HG03342 (cell line): ENCODE data around the gene GDPD5.

ENCODE experiments used
- ATAC-seq: cut with Tn5 transposase; IDR thresholded peaks from one replicate; pipeline ENCODE4 v1.9.1; 2021; ENCODE audit warnings: mild to moderate bottlenecking, moderate library complexity; ENCODE audit not compliant: unreplicated experiment

GDPD5 gene

DNA sequence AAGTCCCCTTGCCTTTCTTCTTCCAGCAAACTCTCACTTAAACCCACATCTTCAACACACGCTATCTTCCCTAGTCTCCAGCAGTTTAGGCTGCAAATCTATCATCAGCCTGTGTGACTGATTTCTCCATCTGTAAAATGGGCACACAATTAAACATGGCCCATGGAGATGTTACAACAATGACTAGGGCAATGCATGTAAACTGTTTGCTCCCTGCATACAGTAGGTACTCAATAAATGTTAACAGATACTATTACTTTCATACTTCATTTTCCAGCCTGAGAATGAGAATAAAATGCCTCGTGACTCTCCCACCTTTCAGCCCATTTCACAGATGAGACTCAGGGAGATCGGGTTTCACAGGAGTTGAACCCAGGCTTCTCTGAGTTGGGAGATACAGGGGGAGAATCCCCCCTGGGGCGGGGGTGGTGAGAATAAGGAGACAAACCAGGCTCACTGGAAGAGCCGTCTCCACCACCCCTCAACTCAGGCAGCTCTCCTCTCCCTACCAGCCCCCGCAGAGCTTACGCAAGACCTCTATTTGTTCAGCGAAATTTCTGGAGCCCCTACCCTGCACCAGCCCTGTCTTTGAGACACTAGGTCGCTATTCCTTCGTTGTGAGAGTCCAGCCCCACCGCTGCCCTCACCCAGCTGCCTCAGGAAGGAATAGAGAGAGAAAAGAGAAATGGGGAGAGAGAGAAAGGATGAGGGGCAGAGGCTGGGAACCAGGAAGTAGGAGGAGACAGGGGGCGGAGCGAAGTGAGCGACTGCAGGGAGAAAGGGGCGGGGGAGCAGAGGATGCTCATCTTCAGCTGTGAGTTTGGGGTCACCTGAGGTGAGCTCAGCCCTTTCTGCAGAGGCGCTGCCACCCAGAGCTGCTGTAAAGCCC, 50.6 kb downstream of the GDPD5 start:
- no peak for ATAC-seq

DNA sequence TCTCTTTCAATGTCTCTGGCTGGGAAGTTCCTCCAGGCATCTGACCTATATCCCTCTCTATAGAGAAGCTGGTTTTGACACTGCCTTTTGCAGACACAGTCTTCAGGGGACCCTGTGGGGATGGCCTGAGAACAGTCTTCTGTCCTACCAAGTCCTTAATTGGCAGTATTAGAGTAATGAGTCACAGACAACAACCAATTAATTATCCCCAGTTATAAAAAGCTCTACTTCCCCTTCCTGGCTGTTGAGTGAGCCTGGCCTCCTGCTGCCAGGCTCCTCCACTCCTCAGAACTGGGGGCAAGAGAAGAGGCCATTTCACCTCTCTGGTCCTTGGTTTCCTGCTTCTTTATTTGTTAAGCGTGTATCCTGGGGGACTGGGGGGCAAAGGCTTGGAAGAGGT, 51.5 kb downstream of the GDPD5 start:
- no peak for ATAC-seq

DNA sequence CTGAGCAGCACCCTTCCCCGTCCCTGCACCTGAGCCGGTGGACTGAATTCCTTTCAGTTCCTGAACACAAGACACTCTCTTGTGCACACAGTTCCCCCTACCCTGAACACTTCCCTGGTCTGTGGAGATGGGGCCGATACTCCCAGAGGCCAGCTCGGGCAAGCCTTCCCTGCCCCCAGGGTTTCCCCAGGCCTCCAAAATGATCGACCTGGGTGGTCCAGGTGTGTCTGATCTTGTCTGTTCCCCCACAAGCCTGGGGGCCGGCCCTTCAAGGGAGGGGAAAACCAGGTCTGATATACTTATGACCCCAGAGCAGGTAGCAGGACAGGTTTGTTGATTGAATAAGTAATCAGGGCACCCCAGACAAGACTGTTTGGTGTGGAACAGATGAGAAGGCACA, 52.1 kb downstream of the GDPD5 start:
- no peak for ATAC-seq

DNA sequence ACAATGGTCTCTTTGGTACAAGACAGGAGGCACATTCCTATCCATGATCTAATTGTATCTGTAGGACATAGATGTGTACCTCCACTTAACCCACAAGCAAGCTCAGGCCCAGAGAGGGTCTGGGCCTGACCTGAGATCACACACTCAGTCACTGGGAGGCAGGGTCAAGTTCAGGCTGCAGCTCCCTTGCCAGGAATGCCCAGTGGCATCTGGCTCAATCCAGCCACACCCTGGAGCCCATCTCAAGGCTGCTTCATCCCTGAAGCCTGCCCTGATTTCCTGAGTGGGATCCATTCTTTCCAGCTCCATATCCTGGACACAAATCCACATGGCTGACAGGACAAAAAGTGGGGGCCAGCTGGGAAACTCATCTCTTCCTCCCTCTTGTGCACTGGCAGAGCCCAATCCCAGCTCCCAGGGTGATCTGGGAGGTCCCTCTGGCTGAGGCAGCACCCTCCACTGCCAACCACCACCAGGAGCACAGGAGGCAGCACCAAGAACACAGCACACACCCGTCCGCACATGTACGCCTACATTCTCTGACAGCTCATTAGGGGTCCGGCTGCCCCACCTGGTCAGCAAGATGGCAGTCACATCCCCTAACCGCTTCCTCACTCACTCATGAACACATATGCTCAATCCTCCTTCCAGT, 53.5 kb downstream of the GDPD5 start:
- no peak for ATAC-seq

DNA sequence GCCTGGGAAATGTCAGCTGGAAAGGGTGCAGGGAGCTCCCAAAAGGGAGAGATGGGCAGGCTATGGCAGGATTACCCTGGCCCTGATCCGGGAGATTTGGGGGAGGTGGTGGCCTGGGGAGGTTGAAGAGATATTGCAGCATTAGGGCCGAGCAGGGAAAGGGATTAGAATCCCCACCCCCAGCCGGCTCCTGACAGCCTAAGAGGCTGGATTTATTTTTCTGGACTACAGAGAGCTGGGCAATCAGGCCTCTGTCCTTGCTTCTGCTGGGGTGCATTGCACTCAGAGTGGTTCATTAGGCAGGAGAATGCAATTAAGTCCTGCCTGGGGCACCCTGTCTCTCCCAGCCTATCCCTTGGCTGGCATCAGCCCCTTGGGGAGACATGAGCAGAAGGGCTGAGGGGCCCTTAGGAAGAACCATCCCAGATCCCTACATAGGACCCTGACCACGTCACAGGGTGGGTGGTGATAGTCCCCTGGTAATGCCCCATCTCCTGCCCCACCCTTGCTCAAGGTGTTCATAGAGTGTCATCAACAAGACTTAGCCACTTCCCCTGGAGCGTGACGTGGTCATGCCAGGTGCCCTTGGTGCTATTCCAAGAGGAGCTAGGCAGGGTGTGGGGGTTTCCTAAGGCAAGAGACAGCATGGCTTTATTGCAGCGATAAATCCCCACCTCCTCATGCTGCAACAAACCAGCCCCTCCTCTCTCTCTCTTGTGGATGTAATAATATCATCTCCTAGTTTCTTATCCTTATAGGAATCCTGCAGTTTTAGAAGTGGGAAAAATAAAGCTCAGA, 54.4 kb downstream of the GDPD5 start:
- no peak for ATAC-seq

DNA sequence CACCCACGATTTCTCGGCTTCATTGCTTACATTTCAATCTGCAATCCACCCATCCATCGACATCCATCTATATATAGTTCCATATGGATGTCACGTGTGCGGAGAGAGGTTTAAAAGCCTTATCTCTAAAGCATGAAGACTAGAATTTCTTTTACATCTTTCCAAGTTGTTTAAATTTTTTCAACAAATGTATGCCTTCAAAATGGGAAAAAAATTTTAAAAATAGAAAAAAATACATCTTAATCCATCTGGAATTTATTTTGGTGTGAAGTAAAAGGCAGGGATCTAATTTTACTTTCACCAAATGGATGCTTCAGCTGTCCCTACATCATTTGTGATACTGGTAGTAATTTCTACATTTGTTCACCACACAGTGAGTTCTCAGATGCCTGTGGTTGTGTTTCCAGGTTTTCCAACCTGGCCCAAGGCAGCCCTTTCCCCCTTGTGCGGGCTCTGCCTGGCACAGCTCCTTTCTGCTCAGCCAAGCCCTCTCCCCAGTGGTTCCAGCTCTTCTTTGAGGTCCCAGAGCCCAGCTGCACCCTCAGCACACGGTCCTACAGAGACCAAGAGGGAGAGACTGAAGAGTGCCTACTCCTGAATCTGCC, 55.2 kb downstream of the GDPD5 start:
- no peak for ATAC-seq

DNA sequence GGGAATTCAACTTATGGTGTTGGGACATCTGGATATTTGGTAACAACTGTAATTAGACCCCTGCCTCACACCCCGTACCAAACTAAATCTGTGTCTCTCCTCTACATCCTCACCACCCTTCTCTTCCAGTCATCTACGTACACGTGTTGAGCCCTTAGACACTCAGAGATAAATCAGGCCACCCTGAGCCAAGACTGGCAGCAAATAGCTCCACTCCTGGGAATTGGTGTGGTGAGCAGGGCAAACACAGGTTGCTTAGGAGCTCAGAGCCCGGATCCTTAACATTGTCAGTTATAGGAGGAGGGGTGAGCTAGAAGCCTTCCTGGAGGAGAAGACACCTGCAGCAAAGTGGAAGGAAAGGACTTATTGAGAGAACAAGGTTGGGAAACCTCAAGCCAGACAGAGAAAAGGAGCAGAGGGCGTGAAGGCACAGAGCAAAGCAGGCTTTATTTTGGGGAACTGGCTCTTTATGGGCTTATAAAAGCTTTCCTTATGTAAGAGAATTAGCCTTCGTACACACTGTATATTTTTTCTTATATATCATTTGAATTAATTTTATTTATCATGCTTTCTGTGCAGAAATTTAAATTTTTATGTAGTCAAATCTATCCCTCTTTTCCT, 55.8 kb downstream of the GDPD5 start:
- ATAC-seq, result no peak

DNA sequence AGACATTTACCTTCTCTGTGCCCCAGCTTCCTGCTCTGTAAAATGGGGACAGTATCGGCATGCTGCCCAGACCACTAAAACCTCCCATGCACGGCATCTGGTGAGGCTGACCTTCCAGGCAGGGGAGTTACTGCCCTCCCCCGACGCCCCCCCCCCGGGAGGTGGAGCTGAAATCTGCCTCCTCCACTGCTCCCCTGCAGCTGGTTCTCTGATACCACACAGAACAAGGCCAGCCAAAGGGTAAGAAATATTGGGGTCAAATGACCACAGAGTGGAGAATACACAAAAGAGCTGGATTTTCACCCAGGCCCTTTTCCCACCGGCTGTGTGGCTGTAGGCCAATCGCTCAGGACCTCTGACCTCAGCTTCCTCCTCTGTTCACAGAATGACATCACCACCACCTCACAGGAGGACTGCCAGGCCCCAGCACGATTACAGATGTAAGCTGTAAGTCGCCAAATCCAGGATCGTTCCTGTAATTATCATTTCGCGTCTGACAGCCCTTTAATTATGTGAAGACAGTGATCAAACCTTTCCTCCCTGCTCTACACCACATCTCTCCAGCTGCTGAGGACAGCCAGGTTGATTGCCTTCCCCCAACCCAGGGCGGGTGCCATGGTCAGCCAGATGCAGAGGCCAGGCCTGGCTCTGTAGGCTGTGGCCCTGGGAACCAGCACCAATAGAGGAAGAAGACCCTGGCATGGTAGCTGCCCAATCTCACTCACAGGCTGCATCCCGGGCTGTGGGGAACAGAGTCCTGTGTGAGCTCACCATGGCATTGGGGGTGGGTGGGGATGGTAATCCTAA, 57.0 kb downstream of the GDPD5 start:
- no peak for ATAC-seq

DNA sequence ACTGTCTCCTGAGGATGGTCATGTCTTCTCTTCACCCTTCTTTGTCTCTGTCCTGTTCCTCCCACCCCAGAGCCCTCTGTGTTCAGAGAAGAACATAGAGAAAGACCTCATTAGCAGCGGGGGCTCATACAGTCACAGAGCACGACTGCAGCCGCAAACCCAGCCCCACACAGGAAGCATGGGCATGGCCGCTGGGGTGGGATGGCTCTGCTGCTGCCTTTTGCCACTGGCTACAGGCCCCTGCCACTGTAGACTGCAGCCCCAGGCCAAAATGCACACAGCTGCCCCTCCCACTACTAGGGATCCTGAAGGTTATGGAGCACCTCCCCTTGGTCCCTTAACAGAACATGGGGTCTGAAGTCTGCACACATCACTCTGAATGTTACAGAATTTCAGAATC, 57.9 kb downstream of the GDPD5 start:
- ATAC-seq, result no peak

DNA sequence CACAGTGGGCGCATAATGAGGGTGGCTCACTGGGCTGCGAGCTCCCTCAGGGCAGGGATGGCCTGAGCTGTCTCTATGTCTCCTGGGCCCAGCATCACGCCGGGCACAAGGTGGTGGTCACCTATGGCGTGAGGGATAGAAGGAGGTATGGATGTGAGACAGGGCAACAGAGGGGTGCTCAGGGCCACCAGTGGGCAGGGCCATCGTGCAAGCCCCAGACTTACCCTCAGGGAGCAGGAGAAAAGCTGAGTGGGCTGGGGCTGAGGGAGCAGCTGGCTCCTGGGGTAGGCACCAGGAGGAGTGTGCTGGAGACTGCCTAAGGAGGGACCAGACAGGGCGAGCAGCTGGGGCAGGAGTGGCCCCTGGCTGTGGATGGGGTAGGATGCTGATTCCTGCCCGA, 58.4 kb downstream of the GDPD5 start:
- no peak for ATAC-seq

DNA sequence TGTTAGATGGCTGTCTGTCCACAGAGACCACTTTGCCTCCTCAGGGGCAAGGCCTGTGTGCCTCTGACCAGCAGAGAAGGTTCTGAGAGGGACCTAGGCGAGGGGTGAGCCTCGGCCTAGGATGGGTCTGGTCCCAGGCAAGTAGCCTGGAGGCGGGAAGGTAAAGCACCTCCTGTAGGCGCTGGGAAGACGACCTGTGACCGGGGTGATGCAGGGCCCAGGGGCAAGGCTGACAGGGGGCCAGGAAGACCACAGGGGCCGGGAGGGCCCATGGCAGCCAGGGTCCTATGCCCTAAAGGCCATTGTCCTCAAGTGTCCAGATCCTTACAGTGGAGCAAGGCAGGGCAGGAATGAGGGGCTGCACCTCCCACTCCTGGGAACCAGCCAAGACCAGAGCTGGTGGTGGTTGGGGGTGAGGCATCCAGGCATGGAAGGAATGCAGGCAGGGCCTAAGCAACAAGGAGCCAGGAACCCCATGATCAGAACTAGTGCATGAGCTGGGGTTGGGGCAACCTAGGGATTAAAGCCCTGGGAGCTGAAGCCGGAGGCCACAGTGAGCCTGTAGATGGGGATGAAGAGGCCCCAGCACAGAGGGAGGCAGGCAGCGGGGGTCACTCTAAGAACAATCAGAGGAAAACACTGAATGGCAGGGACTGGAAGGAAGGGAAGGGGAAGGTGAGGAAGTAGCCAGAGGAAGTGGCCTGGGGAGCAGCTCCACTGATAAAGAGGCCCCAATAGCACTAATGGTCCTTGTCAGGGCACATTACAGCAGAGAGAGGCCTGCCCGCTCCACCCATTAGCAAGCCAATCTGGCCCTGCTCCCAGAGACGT, 59.8 kb downstream of the GDPD5 start:
- no peak for ATAC-seq

DNA sequence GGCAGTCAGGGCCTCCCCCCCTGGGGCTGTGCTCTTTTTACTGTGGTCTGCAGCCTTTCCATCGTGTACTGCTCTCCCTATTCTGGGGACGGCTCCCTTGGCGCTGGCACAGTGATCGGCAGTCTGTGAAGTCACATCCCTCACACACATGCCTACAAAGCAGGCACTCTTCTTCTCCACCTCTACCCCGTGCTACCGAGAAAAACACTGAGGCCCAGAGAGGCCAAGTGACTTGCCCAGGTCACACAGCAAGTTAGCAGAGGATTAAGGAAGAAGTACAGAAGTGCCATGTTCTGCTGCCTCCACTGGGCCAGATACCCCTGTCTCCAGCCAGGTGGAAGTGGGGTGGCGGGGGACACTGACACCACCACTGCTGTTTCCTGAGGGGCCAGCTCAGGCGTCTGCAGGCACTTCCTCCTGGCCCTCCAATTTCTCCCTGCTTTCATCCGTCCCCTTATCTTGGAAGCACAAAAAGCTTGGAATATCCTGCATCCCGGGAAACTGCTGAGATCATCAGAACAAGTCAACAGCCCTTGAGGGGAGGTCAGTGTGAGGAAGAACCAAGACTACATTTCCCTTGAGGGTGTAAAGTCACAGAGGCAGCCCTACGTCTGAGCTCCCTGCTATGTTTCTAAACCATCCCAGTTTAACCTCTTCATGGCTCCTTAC, 62.5 kb downstream of the GDPD5 start:
- no peak for ATAC-seq

DNA sequence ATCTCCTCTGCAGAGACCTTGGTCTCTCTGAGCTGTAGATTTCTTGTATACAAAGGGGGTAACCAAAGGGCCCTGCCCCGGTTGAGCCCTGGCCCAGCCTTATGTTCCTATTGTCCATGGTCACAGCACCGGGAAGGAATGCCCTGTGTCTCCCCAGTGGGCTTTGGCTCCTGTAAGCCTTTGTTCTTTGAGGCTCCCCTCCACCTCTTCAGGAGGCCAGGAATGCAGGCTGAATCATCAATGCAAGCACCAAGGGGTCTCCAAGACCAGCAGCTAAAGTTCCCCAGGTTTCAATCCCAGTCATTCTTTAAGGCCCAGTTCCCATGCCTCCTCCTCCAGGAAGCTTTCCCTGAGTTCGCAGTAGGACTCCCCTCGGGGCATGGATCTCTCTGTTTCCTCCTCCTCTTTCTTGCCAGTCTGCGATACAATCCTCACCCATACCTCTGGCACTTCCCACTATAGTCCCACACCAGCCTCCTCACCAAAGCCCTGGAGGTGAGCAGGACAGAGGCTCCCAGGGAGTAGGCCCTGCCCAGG, 63.6 kb downstream of the GDPD5 start:
- no peak for ATAC-seq

DNA sequence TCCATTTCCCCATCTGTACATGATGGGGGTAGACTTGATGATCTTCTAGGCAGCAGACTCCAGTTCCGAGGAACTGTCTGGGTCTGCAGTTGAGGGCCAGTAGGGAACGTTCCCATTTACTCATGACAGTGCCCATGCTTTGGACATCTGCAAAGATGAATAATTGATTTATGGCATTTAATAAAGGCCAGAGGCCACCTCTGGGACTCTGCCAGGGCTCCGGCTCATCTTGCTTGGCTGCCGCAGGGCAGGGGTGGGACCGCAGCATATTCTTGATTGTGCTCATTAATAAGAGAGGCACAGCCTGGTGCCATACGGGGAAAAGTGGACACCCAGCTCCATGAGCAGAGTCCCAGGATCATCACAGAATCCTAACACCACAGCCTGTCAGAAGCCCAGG, 64.6 kb downstream of the GDPD5 start:
- no peak for ATAC-seq

DNA sequence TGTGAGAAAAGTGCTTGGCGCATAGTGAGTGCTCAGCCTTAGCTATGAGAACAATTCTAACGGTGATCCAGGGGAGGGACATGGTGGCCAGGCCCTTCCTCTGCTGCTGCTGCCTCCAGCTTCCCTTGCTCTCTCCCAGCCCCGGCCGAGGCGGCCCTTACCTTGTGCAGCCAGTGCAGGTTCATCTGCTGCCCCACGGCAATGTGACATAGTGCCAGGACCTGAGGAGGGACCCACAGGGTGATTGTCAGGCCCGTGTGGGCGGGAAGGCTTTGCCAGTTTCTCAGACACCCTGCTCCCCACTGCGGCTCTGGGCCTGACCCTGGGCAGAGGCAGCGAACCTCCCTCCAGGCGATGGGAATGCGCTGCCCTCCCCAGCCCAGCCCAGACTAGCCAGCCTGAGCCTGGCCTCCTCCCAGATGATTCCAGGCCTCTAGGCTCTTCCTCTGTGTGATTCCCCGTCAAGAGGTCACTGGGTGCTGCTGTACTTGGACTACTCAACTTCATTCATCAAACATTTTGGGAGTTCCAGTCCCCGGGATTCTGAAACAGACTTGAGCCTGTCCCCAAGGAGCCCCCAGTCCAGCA, 69.1 kb downstream of the GDPD5 start:
- ATAC-seq, result no peak

DNA sequence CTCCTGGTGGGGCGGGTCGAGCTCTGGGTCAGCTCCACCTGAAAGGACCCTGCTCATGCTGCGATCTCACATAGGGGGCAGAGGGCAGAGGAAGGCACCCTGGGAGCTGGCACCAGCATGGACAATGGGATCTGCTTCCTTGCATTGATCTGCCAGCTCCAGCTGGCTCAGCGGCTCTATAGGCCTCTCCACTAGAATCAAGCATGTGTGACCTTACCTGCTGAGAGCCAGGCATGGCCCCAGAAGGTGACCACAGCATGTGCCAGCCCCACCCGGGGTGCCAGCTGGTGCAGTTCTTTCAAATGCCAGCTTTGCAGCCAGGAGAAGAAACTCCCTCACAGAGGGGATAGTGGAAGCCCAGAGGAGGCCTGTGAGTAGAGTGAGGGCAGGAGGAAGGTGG, 70.8 kb downstream of the GDPD5 start:
- no peak for ATAC-seq

DNA sequence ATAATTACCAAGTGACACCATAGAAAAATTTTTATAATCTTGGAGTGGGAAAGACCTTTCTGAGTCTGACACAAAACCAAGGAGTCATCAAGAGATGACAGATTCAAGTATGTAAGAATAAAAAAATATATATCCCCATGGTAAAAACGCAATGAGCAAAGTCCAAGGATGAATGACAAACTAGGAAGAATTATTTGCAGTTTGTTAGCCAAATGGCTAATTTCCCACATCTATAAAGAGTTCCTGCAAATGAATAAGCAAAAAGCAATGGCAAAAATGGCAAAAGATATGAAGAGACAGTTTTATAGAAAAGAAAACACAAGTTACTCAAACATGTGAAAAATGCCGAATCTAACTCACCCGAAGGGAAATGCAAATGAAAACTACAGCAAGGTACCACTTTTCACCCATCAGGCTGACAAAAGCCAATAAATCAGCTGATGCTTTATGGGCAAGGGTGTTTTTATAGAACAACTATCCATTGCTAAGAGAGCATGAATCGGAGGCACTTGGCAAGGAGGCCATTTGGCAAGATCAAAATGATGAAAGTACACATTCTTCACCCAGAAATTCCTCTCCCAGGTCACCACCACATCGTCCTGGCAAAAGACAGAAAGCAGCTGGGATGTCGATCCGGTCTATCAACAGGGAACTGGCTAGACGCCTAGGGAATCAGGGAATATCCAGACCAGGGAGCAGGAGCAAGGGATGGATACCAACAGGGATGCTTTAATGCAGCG, 71.7 kb downstream of the GDPD5 start:
- no peak for ATAC-seq
